ENCODE measurements around the gene CRYBG2. TPM values are rescaled to one million over a fixed set of nuclear protein-coding genes. Genes with fewer than 3 reads are reported as not detected.

Gene CRYBG2
- polyA plus RNA-seq, 1 donor (not counting 4 experiments of a cell fraction or from before 2014, with no cell fraction given) = 7.9 TPM

- Histone ChIP-seq H4K20me1 (ENCODE audit: control insufficient read depth, extremely low read depth, insufficient read depth, low read length) (no peaks in the 10 kb centered on the region), H3K36me3 (ENCODE audit: control insufficient read depth in 2 of 2, extremely low read depth in 1 of 2, insufficient read depth in 2 of 2, low read length in 2 of 2) (peaks cover 0 to 24% of the 10 kb centered on the region in 2 experiments), H3K4me1 (ENCODE audit: control insufficient read depth, extremely low read depth, insufficient read depth, low read length) (peaks cover 11% of the 10 kb centered on the region), H2AFZ (ENCODE audit: control insufficient read depth, low read length) (no peak overlapping the region), H3K4me3 (ENCODE audit: control insufficient read depth in 2 of 3, extremely low read depth in 1 of 3, insufficient read depth in 2 of 3, low read depth in 1 of 3, low read length in 3 of 3) (no peak overlapping the region), H3K79me2 (ENCODE audit: control insufficient read depth, insufficient read depth, low read length) (no peaks in the 10 kb centered on the region), H3K9ac (ENCODE audit: control insufficient read depth, extremely low read depth, insufficient read depth, low read length) (no peak overlapping the region), H3K4me2 (ENCODE audit: control insufficient read depth, extremely low read depth, insufficient read depth, low read depth, low read length) (no peak overlapping the region), H3K9me1 (ENCODE audit: control insufficient read depth, extremely low read depth, insufficient read depth, low read length) (no peaks in the 10 kb centered on the region), H3K9me3 (ENCODE audit: control insufficient read depth, low read depth, low read length) (no peaks in the 10 kb centered on the region), H3K27me3 (ENCODE audit: control insufficient read depth, extremely low read depth, insufficient read depth, low read length) (no peaks in the 10 kb centered on the region), H3K27ac (ENCODE audit: control insufficient read depth, insufficient read depth, low read length) (no peak overlapping the region)
- DNase-seq (ENCODE audit: low read depth, low spot score) (no peak), FAIRE-seq (no peak)
- TF ChIP-seq EZH2 (IDR thresholded peaks at IDR 0.05; ENCODE audit: low read length) (no peak), CTCF (optimal IDR thresholded peaks at IDR 0.05 in 1 of 3, IDR thresholded peaks at IDR 0.05 in 1 of 3, conservative IDR thresholded peaks at IDR 0.05 in 1 of 3; ENCODE audit: extremely low read depth in 1 of 3, insufficient read depth in 2 of 3, low read length in 3 of 3) (no peak)
- dilution Hi-C loops (cut with MboI; ENCODE audit: extremely low pct_ligation_motif_present, low sequenced_read_pairs) = no loop called here
Measured at GRCh38 chr1:26323382-26323781, 30.5 kb downstream of the CRYBG2 start.

- Histone ChIP-seq H3K9me3 (ENCODE audit: control insufficient read depth, low read depth, low read length) (no peaks in the 10 kb centered on the region), H3K4me2 (ENCODE audit: control insufficient read depth, extremely low read depth, insufficient read depth, low read depth, low read length) (no peak overlapping the region), H3K27me3 (ENCODE audit: control insufficient read depth, extremely low read depth, insufficient read depth, low read length) (no peaks in the 10 kb centered on the region), H3K4me1 (ENCODE audit: control insufficient read depth, extremely low read depth, insufficient read depth, low read length) (peaks cover 7% of the 10 kb centered on the region), H3K9me1 (ENCODE audit: control insufficient read depth, extremely low read depth, insufficient read depth, low read length) (no peaks in the 10 kb centered on the region), H2AFZ (ENCODE audit: control insufficient read depth, low read length) (no peak overlapping the region), H4K20me1 (ENCODE audit: control insufficient read depth, extremely low read depth, insufficient read depth, low read length) (no peaks in the 10 kb centered on the region), H3K79me2 (ENCODE audit: control insufficient read depth, insufficient read depth, low read length) (no peaks in the 10 kb centered on the region), H3K36me3 (ENCODE audit: control insufficient read depth in 2 of 2, extremely low read depth in 1 of 2, insufficient read depth in 2 of 2, low read length in 2 of 2) (peaks cover 0 to 24% of the 10 kb centered on the region in 2 experiments), H3K27ac (ENCODE audit: control insufficient read depth, insufficient read depth, low read length) (no peak overlapping the region), H3K9ac (ENCODE audit: control insufficient read depth, extremely low read depth, insufficient read depth, low read length) (no peak overlapping the region), H3K4me3 (ENCODE audit: control insufficient read depth in 2 of 3, extremely low read depth in 1 of 3, insufficient read depth in 2 of 3, low read depth in 1 of 3, low read length in 3 of 3) (no peak overlapping the region)
- TF ChIP-seq CTCF (optimal IDR thresholded peaks at IDR 0.05 in 1 of 3, IDR thresholded peaks at IDR 0.05 in 1 of 3, conservative IDR thresholded peaks at IDR 0.05 in 1 of 3; ENCODE audit: extremely low read depth in 1 of 3, insufficient read depth in 2 of 3, low read length in 3 of 3) (no peak), EZH2 (IDR thresholded peaks at IDR 0.05; ENCODE audit: low read length) (no peak)
- FAIRE-seq (no peak), DNase-seq (ENCODE audit: low read depth, low spot score) (no peak)
- dilution Hi-C loops (cut with MboI; ENCODE audit: extremely low pct_ligation_motif_present, low sequenced_read_pairs) = no loop called here
Measured at GRCh38 chr1:26322042-26322331, 31.9 kb downstream of the CRYBG2 start.
